ENCODE results near the gene PAM.
A peak's percentile ranks its signal among the peaks of the same experiment; 100 is the strongest.
"Not testable (repeated sequence)": the region's sequence is repeated elsewhere in the genome, so short reads cannot be mapped to it uniquely, and the experiment has no call there.

PAM gene

DNA sequence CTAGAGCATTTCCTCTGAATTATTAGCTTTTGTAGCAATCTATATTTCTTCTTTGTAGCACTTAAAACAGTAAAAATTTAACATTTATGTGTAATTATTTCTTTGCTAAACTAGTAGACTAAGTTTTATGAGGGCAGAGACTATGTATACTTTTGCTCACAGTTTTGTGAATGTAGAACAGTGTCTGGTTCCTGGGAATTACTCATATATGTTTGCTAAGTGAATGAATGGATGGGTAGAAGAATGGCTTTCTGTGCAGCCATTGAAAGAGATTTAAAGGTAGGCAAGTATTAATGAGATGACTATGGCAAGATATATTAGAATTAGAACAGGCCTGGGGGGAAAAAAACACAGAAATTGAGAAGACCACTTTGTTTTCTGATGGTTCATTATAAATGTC, 140.1 kb downstream of the PAM start:
- no peak overlapping the region for H3K4me3 Mint-ChIP-seq
- no peaks in the 10 kb centered on the region for H3K27me3 Mint-ChIP-seq
- no peaks in the 10 kb centered on the region for H3K36me3 Mint-ChIP-seq (ENCODE audit: insufficient read depth)
- no peak for ATAC-seq (replicated peaks)
- DNase-seq: no peak
- H3K4me1 Mint-ChIP-seq (ENCODE audit: low read depth in 2 of 2): peaks cover 7 to 11% of the 10 kb centered on the region in 2 donors
- H3K27ac Mint-ChIP-seq: no peak overlapping the region
- no peaks in the 10 kb centered on the region for H3K9me3 Mint-ChIP-seq

DNA sequence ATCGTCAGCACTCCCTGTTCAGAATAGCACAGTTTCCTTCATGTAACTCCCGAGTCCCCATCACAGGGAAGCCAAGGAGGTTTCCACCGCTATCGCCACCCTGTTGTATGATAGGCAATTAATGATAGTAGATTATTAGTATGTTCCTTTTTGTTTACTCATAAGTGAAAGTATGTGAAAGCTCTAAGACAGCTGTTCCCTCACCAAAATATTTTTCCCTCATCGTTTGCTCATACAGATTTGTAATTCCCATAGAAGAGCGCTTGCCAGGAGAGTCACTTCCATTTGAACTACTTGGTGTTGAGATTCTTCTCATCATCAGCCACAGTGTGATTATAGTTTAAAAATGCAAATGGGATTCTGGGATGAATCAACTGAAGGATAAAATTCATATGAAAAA, 140.9 kb downstream of the PAM start:
- Mint-ChIP-seq H3K27me3 (no peaks in the 10 kb centered on the region), H3K4me3 (no peak overlapping the region), H3K27ac (no peak overlapping the region), H3K4me1 (ENCODE audit: low read depth in 2 of 2) (peaks cover 7 to 11% of the 10 kb centered on the region in 2 donors), H3K36me3 (ENCODE audit: insufficient read depth) (no peaks in the 10 kb centered on the region), H3K9me3 (no peaks in the 10 kb centered on the region)
- DNase-seq: no peak
- no peak for ATAC-seq (replicated peaks)

- H3K4me3 Mint-ChIP-seq: no peak overlapping the region
- peak overlapping the region in 1 of 2 donors; percentile 12 for H3K27ac Mint-ChIP-seq
- ATAC-seq (replicated peaks): no peak
- peaks cover 11 to 13% of the 10 kb centered on the region in 2 donors for H3K4me1 Mint-ChIP-seq (ENCODE audit: low read depth in 2 of 2)
- no peaks in the 10 kb centered on the region for H3K27me3 Mint-ChIP-seq
- H3K9me3 Mint-ChIP-seq: no peaks in the 10 kb centered on the region
- DNase-seq: no peak
- H3K36me3 Mint-ChIP-seq (ENCODE audit: insufficient read depth): no peaks in the 10 kb centered on the region
Observed at GRCh38 chr5:102901424-102902134, 146.5 kb downstream of the PAM start.

DNA sequence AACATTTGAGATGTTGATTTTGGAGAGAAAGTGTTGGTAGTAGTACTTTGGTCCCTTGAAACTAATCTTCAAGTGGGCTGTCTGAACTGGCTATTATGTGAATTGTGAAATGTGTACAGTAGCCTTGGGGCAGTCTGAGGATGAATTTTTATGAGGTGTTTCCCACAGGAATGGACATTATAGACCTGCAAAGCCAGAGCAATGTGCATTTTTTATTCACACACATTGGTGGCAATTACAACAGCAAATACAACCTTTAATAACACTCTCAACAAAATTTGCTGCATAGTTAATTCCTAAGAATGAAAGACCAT, 147.0 kb downstream of the PAM start:
- Mint-ChIP-seq H3K4me3 (no peak overlapping the region), H3K4me1 (ENCODE audit: low read depth in 2 of 2) (peaks cover 11 to 13% of the 10 kb centered on the region in 2 donors), H3K27me3 (no peaks in the 10 kb centered on the region), H3K27ac (peak overlapping the region in 1 of 2 donors; percentile 12), H3K9me3 (no peaks in the 10 kb centered on the region), H3K36me3 (ENCODE audit: insufficient read depth) (no peaks in the 10 kb centered on the region)
- DNase-seq: no peak
- no peak for ATAC-seq (replicated peaks)

GRCh38 chr5:102902647-102903046, 147.5 kb downstream of the PAM start:
- Mint-ChIP-seq H3K36me3 (ENCODE audit: insufficient read depth) (no peaks in the 10 kb centered on the region), H3K4me3 (no peak overlapping the region), H3K27ac (no peak overlapping the region), H3K9me3 (no peaks in the 10 kb centered on the region), H3K27me3 (no peaks in the 10 kb centered on the region), H3K4me1 (ENCODE audit: low read depth in 2 of 2) (peaks cover 11 to 13% of the 10 kb centered on the region in 2 donors)
- ATAC-seq (replicated peaks) (no peak), DNase-seq (no peak)

DNA sequence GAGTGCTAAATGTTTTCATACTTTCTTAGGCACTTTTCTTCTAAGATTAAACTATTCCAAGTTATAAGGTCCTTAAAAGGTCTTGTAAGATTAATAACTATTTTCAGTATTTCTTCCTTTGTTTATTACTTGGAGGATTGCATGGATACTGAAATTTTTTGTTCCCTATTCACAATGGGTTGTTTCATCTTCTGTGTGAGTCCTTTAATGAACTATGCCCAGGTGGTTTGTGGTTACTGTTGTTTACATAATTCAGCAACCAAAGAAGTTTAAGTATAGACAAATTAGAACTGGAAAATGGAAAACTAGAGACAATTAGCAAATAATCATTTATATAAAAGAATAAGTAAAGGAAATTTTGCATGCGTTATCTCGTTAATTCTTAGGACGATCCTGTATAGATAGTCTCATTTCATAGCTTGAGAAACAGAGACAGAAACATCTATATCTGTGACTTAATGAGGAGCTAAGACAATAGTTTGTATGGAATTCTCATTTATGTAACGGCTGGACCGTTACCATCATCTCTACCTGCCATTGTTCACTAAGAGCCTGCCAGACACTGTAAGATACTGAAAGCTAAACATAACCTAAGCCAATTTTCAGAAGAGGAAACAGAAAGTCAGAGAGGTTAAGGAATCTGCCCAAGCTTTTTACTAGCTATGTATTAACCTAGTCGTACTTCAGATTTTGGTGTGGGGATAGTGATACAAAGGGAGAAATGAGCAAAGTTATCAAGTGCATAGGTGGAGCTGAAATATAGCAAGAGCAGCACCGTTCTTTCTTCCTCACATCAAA, 148.2 kb downstream of the PAM start:
- Mint-ChIP-seq H3K4me3 (no peak overlapping the region), H3K36me3 (ENCODE audit: insufficient read depth) (no peaks in the 10 kb centered on the region), H3K4me1 (ENCODE audit: low read depth in 2 of 2) (peaks cover 9 to 13% of the 10 kb centered on the region in 2 donors), H3K9me3 (no peaks in the 10 kb centered on the region), H3K27me3 (no peaks in the 10 kb centered on the region), H3K27ac (no peak overlapping the region)
- no peak for ATAC-seq (replicated peaks)
- DNase-seq: no peak

- no peaks in the 10 kb centered on the region for H3K36me3 Mint-ChIP-seq (ENCODE audit: insufficient read depth)
- ATAC-seq (replicated peaks) (no peak), DNase-seq (no peak)
- H3K27ac Mint-ChIP-seq: no peak overlapping the region
- H3K4me1 Mint-ChIP-seq (ENCODE audit: low read depth in 2 of 2): peaks cover 8% of the 10 kb centered on the region in 2 donors
- H3K4me3 Mint-ChIP-seq: no peak overlapping the region
- no peaks in the 10 kb centered on the region for H3K9me3 Mint-ChIP-seq
- no peaks in the 10 kb centered on the region for H3K27me3 Mint-ChIP-seq
Observed at GRCh38 chr5:102905056-102905455, 150.0 kb downstream of the PAM start.

- not testable (repeated sequence) for H3K27ac Mint-ChIP-seq; DNase-seq; ATAC-seq (replicated peaks); H3K36me3 Mint-ChIP-seq (ENCODE audit: insufficient read depth); H3K4me3 Mint-ChIP-seq; H3K9me3 Mint-ChIP-seq; H3K27me3 Mint-ChIP-seq; H3K4me1 Mint-ChIP-seq (ENCODE audit: low read depth in 2 of 2)
Observed at GRCh38 chr5:102907099-102907498, 152.0 kb downstream of the PAM start.

DNA sequence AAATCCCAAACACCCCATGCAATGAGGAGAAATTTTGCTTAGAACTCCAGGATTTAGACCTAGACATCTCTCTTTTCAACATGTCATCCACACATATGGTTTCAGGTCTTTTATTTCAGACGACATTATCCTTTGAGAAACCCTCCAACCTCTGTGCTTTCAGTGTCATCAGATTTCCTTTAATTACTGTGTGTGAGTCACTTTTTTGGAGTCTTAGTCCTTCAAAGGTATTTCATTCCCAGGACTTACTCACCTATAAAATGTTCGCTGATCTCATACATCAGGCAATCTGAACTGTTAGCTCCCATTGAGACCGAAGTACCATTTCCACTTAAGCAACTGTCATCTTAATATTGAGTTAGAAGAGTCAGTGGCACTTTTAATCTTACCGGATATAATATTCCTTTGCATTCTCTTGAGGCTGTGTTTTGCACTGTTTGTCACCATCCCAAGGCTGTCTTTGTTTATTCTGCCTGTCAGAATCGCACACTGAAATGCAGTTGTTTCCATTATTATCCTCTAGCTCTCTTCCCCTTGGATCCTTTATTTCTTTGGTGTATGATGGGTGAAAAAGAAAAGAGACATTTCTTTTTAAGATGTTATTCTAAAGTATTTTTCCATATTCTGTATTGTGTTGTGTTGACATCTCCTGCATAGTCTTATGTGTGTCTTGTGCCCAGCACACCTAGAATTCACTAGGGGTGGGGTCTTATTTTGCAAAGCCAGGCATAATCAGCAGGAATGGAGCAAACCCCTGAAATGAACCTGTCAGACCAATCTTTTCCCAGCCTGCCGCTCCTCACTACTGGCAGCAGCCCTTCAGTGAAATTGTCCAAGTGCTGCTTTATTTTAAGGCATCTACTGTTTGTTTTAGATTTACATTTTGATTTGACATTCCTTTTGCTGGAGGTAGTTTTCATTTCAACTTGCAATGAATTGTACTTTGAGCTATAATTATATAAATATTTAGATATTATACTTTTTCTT, 155.4 kb downstream of the PAM start:
- ATAC-seq (replicated peaks): no peak
- no peak overlapping the region for H3K27ac Mint-ChIP-seq
- no peak overlapping the region for H3K4me3 Mint-ChIP-seq

DNA sequence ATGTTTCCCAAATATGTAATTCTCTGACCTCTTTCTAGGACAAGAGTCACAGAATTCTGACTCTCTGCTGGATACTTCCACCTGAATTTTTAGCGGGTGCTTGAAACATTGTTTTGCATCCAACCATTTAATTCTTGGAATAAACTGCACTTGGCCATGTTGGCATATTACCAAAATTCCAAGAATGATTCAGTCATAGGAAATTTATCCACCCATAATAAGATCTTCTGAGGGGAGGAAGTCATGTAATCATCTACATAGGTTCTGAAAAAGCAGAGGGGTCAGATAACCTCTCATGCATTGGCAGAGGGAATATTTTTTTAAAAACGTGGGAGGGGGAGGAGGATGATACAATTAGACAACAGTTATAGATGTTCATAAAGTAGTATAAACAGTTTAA, 156.9 kb downstream of the PAM start:
- no peak for DNase-seq

More for the DNA sequence above, 155.4 kb downstream of the PAM start:
- no peak for DNase-seq
- Mint-ChIP-seq H3K9me3 (no peaks in the 10 kb centered on the region), H3K4me1 (ENCODE audit: low read depth in 2 of 2) (peaks cover 5 to 11% of the 10 kb centered on the region in 2 donors), H3K27me3 (no peaks in the 10 kb centered on the region), H3K36me3 (ENCODE audit: insufficient read depth) (no peaks in the 10 kb centered on the region)

GRCh38 chr5:102916109-102916508, 161.0 kb downstream of the PAM start:
- Mint-ChIP-seq H3K36me3 (ENCODE audit: insufficient read depth) (no peaks in the 10 kb centered on the region), H3K4me1 (ENCODE audit: low read depth in 2 of 2) (peaks cover 0 to 5% of the 10 kb centered on the region in 2 donors), H3K27ac (no peak overlapping the region), H3K4me3 (no peak overlapping the region), H3K9me3 (no peaks in the 10 kb centered on the region), H3K27me3 (no peaks in the 10 kb centered on the region)
- ATAC-seq (replicated peaks): no peak
- no peak for DNase-seq

More for the DNA sequence above, 156.9 kb downstream of the PAM start:
- no peak for ATAC-seq (replicated peaks)
- no peaks in the 10 kb centered on the region for H3K36me3 Mint-ChIP-seq (ENCODE audit: insufficient read depth)
- H3K27ac Mint-ChIP-seq: no peak overlapping the region
- no peak overlapping the region for H3K4me3 Mint-ChIP-seq
- no peaks in the 10 kb centered on the region for H3K9me3 Mint-ChIP-seq
- peaks cover 5 to 11% of the 10 kb centered on the region in 2 donors for H3K4me1 Mint-ChIP-seq (ENCODE audit: low read depth in 2 of 2)
- H3K27me3 Mint-ChIP-seq: no peaks in the 10 kb centered on the region

DNA sequence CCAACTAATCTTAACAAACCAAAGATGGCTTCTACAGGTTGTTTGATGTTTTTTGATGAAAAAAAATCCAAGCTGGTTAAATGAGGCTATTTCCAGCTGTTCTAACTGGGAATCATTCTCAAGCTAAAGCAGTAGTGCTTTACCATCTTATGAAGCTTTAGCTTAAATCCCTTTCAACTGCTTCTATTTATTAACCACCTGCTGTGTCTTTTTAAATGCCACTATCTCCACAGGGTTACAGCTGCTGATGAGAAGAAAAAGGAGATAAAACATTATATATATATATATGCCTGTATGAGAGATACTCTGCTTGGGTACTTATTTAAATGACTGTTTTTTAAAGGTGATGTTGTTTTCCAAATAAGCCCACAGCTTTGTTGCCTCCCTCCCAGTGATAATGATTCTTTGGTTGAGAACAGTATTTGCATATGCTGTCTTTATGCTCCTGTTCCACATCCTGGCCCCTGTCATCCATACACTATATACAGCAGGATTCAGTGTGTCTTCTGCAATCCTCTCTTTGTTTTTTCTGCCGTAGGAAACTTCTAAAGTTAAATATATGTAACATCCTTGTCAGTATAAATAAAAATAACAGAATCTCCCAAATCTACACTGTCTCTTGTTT, 164.0 kb downstream of the PAM start:
- ATAC-seq (replicated peaks): no peak
- H3K9me3 Mint-ChIP-seq: no peaks in the 10 kb centered on the region
- peaks cover 4% of the 10 kb centered on the region for H3K36me3 Mint-ChIP-seq (ENCODE audit: insufficient read depth)
- H3K4me3 Mint-ChIP-seq: no peak overlapping the region
- no peak overlapping the region for H3K27ac Mint-ChIP-seq
- DNase-seq: no peak
- H3K27me3 Mint-ChIP-seq: no peaks in the 10 kb centered on the region
- no peaks in the 10 kb centered on the region for H3K4me1 Mint-ChIP-seq (ENCODE audit: low read depth in 2 of 2)

- no peak overlapping the region for H3K27ac Mint-ChIP-seq
- H3K4me1 Mint-ChIP-seq (ENCODE audit: low read depth in 2 of 2): no peaks in the 10 kb centered on the region
- DNase-seq (no peak), ATAC-seq (replicated peaks) (no peak)
- no peaks in the 10 kb centered on the region for H3K27me3 Mint-ChIP-seq
- no peak overlapping the region for H3K4me3 Mint-ChIP-seq
- no peaks in the 10 kb centered on the region for H3K9me3 Mint-ChIP-seq
- H3K36me3 Mint-ChIP-seq (ENCODE audit: insufficient read depth): peaks cover 5% of the 10 kb centered on the region
Observed at GRCh38 chr5:102920762-102921161, 165.7 kb downstream of the PAM start.
